GM12892 (cell line): ENCODE results near the gene UCP2.

Experiments
- POLR2AphosphoS5 ChIP-seq: IDR thresholded peaks from 2 replicates; pipeline ENCODE4 v1.6.1; 2011; ENCODE audit warnings: low read depth, low read length, control low read depth
- TAF1 ChIP-seq: IDR thresholded peaks from 2 replicates; pipeline ENCODE4 v1.6.1; 2011; ENCODE audit warnings: low read depth, mild to moderate bottlenecking, control low read depth, low read length, borderline replicate concordance

DNA sequence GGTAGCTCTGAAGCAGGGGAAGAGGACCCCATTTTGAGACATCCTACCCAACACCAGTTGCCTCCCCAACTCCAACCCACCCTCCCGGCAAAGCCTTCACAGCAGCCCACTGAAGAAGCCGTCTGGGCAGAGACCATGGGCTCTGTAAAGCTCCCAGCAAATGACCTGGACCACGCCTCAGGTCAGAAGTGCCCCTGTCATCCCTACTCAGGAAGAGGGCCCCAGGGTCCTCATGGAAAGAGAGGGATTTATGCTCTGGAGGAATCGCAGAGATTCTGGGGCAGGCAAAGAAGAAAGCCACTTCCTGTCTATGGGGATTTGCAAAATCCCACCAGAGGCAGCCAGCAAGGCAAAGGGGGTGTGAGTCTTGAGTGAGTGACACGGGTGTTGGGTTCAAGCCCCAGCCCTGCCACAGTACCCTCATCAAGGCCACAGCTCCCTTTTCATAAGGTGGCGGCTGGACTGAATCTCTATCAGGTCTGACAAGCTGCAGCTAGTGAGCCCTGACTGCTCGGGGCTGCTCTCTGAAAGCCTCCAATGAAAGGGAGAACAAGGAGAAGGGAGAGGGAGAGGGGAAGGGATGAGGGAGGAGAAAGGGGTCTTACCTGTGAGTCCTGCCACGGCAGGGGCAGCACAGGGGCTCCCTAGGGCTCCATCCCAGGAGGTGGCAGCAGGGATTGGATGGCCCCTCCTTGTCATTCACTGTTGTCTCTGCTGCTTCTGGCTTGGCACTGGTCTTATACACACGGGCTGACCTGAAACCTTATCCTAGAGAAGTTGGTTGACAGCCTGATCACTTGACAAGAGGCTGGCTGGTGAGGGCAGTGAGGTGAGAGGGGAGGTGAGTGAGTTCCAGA is 26.0 kb upstream of the UCP2 start, which contains the start of gene UCP3:
- no peak for TF ChIP-seq TAF1
- no peak for TF ChIP-seq POLR2AphosphoS5
